HG02610 (cell line): ENCODE data around the gene ZNF253.
"Not testable (repeated sequence)": the region's sequence is repeated elsewhere in the genome, so short reads cannot be mapped to it uniquely, and the experiment has no call there.

Experiments used
- ATAC-seq: cut with Tn5 transposase; IDR thresholded peaks from one replicate; pipeline ENCODE4 v1.9.1; 2021; ENCODE audit warnings: mild to moderate bottlenecking, moderate library complexity; ENCODE audit not compliant: unreplicated experiment

ZNF253 gene

DNA sequence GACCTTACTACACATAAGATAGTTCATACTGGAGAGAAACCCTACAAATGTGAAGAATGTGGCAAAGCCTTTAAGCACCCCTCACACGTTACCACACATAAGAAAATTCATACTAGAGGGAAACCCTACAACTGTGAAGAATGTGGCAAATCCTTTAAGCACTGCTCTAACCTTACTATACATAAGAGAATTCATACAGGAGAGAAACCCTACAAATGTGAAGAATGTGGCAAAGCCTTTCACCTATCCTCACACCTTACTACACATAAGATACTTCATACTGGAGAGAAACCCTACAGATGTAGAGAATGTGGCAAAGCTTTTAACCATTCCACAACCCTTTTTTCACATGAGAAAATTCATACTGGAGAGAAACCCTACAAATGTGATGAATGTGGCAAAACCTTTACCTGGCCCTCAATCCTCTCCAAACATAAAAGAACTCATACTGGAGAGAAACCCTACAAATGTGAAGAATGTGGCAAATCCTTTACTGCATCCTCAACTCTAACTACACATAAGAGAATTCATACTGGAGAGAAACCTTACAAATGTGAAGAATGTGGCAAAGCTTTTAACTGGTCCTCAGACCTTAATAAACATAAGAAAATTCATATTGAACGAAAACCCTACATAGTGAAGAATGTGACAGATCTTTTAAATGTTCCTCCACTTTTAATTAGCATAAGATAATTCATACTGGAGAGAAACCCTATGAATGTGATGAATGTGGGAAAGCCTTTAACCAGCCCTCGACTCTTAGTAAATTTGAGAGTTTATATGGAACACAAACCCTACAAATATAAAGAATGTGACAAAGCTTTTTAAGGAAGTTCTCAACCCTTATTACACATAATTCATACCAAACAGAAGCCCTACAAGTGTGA, 26.6 kb downstream of the ZNF253 start:
- ATAC-seq: not testable (repeated sequence)

DNA sequence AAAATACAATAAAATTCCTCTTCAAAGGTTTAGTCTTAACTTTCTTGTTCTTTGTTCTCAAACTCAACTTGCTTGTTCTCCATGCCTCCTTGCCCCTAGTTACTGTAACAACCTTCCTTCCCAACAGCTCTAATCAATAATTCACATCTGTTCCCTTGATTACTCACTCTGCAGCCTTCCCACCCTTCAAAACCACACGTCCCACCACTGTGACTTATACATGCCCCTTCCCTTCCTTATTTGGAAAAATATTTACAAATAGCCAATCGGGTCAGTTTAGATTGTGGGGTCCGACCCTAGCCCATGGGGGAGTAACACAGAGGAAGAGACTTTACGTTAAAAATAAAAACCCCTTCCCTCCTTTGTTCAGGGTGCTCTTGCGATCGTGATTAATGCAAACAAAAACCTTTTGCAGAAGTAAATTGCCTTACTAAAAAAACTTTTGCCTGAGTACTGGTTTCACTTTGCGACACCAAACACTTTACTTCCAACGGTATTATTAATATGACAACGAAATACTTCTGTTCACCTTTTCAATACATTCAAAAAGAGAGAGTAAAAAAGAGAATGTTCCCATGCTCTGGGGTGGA, 34.6 kb downstream of the ZNF253 start:
- no peak for ATAC-seq

DNA sequence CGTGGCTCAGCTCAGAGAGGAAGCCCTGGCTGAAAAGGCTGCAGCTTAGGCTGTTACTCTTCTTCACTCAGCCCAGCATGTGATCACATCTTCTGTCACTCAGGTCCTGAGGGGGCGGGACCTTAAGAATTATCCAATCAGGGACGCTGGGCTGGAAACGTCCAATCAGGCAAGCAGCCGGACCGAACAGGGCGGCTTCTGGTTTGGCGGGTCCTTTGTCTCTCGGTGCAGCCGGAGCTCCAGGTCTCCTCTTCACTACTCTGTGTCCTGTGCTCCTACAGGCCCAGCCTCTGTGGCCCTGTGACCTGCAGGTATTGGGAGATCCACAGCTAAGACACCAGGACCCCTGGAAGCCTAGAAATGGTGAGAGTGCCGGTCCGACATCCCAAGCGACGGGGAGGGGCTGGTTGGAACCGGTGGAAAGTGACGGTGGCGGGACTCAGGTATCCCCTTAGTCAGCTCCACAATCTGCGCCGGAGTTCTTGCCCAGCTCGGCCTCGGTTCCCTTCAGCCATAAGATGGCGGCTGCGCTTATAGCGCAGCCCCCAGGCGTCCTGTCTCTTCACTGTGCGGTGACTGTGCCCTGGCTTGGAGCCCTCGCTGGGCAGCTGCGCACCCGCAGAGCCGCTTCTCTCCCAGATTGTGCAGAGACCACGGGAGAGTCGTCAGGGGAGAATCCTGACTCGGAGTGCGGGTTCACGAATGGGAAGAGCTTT, 35.2 kb downstream of the ZNF253 start, which contains the start of gene ZNF93:
Gene ZNF93 (plus strand): TSS at position 218 of the 716 bp plus-strand sequence. CDS start 143 bp downstream, at position 361.
- peak; percentile 85 for ATAC-seq

DNA sequence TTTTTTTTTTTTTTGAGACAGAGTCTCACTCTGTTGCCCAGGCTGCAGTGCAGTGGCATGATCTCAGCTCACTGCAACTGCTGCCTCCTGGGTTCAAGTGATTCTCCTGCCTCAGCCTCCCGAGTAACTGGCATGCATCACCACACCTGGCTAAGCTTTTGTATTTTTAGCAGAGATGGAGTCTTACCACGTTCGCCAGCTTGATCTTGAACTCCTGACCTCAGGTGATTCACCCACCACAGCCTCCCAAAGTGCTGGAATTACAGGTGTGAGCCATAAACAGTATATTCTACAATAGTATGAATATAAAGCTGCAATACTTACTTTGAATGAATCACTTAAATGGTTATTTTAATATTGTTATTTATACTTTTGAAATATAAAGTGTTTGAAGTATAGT, 41.9 kb downstream of the ZNF253 start:
- not testable (repeated sequence) for ATAC-seq

DNA sequence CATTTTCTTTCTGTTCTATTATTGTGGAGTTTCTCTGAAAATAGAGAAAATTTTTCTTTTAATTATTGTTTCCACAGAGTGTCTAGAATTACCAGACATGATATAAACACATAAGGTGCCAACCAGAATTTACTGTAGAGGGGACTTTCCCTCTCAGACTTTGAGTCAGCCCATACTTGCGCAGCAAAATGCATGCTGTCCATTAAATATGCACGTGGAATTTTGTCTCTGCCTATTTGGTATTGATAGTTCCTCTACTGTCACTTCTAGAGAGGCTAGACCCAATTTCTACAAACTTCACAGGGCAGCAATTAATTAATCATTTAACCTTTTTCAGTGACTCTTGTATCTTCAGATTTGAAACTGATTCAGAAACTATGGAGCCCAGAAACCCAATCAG, 44.0 kb downstream of the ZNF253 start:
- no peak for ATAC-seq

DNA sequence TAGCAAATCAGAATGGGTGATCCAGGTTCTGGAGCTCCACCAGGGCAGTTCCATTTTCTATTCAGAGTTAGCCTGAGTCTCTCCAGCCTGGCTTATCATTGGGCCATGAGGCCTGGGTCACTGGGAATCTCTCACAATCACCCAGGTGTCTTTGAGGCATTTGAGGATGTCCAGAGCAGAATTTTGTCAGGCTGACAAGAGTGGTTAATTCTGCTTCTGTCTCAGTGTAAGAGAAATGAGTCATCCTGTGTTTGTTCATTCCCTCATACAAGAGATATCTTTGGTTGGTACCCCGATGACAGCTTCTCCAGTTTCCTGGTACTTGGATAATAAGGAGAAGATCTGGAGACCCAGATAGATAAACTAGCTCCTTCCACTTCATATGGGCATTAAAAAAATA, 45.5 kb downstream of the ZNF253 start:
- ATAC-seq: no peak

DNA sequence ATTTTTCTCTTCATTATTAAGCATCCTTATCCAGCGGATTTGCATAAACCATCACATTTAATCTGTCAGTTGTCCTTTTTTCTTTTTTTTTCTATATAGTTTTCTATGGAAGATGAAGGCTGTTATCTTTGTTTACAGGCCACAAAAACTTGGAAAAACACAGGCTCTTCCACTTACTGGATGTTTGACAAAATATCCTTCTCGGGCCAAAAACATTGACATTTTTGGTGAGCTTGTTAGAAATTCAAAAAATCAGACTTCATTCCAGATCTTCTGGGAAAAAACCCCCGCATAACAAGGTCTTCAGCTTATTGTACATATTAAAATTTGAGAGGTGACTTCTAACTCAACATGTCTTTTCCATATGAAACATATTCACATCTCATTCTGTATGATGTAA, 48.9 kb downstream of the ZNF253 start:
- no peak for ATAC-seq

DNA sequence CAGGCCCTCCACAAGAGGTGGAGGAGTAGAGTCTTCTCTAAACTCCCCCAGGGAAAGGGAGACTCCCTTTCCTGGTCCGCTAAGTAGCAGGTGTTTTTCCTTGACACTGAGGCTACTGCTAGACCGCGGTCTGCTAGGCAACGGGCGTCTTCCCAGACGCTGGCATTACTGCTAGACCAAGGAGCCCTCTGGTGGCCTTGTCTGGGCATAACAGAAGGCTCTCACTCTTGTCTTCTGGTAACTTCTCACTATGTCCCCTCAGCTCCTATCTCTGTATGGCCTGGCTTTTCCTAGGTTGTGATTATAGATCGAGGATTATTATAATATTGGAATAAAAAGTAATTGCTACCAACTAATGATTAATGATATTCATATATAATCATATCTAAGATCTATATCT, 64.7 kb downstream of the ZNF253 start:
- ATAC-seq: not testable (repeated sequence)

DNA sequence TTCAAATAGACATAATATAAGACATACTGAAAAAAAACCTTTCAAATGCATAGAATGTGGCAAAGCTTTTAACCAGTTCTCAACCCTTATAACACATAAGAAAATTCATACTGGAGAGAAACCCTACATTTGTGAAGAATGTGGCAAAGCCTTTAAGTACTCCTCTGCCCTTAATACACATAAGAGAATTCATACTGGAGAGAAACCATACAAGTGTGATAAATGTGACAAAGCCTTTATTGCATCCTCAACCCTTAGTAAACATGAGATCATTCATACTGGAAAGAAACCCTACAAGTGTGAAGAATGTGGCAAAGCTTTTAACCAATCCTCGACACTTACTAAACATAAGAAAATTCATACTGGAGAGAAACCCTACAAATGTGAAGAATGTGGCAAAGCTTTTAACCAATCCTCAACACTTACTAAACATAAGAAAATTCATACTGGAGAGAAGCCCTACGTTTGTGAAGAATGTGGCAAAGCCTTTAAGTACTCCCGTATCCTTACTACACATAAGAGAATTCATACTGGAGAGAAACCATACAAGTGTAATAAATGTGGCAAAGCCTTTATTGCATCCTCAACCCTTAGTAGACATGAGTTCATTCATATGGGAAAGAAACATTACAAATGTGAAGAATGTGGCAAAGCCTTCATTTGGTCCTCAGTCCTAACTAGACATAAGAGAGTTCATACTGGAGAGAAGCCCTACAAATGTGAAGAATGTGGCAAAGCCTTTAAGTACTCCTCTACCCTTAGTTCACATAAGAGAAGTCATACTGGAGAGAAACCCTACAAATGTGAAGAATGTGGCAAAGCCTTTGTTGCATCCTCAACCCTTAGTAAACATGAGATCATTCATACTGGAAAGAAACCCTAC, 68.0 kb downstream of the ZNF253 start:
- not testable (repeated sequence) for ATAC-seq

DNA sequence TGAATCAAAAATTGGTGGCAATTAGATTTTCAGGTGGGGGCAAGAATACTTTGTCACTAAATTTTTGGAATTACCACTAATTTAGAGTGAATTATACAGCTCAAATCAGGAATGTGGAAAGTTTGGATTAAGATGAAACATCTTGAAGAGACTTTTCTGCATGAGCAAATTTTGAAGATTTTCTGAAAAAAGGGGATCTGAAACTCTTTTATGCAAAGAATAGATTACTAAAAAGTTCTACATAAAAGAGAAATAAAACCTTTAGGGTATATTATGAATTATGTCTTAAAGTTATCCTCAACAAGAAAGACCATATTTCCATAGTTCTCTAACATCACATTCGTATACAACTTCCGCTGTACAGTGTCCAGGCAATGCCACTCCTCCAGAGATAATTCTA, 71.7 kb downstream of the ZNF253 start:
- no peak for ATAC-seq

DNA sequence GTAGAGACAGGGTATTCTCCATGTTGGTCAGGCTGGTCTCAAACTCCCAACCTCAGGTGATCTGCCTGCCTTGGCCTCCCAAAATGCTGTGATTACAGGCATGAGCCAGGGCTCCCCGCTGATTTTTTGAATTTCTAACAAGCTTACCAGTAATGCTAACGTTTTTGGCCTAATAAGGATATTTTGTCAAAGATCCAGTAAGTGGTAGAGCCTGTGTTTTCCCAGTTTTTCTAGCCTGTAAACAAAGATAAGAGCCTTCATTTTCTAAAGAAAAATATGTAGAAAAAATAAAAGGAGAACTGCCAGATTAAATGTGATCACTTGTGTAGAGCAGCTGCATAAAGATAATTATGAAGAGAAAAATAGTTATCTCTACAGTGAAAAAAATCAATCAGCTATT, 72.8 kb downstream of the ZNF253 start:
- no peak for ATAC-seq

DNA sequence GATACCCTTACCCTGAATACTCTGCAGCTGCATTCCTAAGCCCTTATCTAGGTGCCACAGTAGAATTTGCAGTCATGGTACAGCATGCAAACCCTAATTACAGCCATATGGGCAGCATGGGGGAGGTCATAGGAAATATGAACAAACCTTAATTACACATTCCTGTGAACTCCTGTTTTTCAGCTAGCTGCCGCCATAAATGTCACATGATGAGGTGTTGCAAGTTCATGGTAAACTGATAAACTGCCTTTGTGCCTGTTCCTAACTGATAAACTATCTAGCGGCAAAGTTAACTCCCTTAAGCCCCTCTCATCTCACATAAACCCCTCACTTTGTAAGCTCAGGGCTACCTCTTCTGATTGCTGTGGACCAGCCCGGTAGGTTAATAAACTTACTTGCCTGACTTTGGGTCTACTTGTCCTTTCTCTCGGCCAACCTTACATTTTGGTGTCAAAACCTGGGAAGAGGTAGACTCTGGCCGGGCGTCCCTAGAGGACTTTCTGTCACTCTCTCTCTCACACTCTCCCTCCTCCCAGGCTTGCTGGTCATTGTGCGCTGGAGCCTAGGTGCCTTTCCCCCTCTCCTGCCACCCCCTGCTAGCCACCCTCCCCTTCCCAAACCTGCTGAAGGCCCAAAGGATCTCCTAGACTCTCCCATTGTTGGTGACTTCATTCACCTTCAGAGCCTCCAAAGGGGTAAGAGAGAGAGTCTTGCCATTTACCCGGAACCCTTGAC, 78.3 kb downstream of the ZNF253 start:
- ATAC-seq: no peak
